Smooth muscle cell of the brain vasculature (primary cell): ENCODE results near the gene PDE6C.
"Not testable (repeated sequence)": the region's sequence is repeated elsewhere in the genome, so short reads cannot be mapped to it uniquely, and the experiment has no call there.

Experiments used
- DNase-seq: peaks from one replicate; pipeline ENCODE4 v3.0.0-alpha.2; 2012; ENCODE audit warnings: low read depth, low spot score

Gene PDE6C

DNA sequence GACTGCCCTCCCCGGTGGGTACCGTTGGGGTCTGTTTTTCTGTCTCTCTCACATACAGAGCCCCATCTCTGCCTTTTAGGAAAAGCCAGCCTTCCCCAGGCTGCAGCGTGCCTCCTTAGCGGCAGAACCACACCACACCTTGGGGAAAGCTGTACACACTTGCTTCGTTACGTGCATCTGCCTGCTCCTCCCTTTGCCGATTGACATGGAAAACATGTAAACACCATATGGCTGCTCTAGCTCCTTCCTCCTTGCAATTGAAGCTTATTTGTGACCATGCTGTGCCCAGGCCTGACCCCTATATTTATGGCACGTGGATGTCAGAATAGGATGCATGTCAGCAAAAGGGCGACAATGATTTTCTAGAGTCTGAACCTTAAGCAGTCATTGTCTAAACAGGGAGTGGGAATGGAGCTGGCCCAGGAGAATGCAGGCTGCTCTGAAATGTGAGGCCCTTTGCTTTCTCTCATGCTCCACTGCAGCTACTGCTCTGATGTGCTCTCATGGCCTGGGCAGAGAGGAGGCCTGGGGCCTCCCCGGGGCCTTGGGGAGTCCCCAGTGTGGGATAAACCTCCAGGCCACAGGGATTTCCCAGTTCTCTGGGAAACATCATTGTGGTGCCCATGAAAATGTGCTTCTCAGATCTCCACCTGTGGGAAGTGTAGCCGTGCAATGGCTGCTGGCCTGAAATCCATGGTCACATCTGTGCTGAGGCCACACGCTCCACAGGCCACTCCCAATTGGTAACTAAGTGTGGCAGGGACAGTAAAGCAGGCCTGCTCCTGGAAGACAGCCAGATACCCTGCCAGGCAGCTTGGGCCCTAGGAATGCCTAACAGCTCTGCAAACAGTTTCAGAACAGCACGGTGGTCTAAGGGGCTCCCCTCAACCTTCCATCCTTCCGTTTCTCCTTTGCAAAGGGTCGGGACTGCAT is 18.6 kb downstream of the PDE6C start:
- DNase-seq, result no peak

DNA sequence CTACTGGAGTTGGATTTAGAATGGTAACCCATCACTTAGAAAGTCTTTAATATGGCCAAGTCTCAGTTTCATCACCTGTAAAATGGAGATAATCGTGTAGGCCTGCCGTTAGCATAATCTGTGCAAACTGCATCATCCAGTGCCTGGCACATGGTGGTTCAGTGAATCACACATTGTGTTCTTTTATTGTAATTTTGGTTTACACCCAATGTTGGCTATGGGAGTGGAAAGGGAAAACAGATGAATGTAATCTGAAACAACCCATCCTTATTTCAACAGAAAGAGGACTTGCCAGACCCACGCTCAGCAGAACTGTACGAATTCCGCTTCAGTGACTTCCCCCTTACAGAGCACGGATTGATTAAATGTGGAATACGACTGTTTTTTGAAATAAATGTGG is 27.5 kb downstream of the PDE6C start:
- DNase-seq, result no peak

DNA sequence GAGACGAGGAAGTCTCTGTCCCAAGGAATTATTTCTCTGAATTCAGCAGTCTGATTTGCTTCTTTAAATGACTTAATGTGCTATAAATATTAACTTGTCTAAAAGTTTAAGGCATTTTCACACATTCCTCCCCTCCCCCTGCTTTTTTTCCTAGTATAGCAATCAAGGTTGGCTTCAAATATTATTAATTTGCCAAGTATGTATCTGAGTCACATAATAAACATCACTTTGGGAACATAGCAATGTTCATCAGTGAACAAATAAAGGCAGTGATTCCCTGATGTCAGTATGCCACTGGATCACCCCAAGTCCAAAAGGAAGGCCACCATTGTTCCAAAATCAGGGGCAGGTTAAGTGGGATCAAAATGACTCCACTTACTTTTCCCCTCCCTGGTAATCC is 40.5 kb downstream of the PDE6C start:
- no peak for DNase-seq

DNA sequence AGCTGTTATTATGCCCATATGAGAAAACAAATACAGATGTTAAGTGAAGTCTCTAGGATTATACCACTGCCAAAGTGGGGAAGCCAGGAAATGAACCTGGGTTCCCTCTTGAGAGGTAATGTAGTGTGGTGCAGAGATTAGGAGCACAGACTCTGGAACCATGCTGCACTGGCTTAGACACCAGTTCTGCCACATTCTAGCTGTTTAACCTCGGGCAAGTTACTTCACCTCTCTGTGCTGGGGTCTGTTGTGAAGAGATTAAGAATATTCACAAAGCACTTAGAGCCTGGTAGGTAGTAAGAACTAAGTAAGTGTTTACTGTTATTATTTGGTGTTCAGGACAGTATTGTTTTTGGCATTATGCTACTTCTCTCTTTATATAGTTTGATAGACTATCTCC is 41.9 kb downstream of the PDE6C start:
- DNase-seq, result no peak

DNA sequence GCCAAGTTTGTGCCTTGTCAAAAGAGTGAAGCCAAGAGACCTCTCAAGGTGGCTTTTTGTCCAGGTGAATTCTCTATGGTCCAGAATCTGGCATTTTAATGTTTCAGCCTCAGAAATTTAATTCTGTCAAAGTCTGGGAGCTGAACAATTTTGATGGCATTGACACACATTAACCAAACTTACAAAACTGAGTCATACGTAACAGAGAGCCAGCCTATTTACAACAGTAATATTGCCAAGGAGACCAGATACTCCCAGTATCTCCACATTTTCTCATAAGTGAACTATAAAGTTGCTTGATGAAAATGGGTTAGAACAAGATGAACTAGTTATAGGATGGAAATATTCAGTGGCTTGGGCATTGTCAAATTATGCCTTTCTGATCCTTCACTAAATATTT is 43.8 kb downstream of the PDE6C start:
- DNase-seq, result no peak

DNA sequence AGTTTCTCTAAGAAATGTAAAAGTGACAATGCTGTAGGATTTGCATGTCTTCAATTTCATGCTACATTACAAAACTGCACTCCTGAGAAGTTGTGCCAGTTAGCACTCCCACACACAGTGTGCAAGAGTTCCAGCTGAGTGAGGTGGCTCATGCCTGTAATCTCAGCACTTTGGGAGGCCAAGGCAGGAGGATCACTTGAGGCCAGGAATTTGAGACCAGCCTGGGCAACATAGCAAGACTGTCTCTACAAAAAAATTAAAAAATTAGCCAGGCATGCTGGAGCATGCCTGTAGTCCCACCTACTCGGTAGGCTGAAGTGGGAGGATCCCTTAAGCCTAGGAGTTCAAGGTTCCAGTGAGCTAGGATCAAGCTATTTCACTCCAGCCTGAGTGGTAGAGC is 45.4 kb downstream of the PDE6C start:
- no peak for DNase-seq

DNA sequence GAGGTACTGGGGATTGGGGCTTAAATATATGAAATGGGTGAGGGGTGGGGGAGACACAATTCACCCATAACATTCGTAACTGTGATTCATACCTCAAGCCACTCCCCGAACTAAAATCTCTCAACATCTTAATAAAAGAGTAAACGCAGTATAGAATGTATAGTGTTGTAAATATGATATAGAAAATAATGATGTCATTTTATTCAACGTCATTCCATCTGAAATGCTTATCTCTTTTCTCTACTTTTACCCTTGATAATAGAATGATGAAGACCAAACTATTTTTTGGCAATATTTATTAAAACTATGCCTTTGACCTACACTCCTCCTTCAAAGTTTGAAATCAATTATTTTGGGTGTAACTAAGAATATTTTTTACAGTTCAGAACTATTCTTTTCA is 53.7 kb downstream of the PDE6C start:
- DNase-seq, result no peak

DNA sequence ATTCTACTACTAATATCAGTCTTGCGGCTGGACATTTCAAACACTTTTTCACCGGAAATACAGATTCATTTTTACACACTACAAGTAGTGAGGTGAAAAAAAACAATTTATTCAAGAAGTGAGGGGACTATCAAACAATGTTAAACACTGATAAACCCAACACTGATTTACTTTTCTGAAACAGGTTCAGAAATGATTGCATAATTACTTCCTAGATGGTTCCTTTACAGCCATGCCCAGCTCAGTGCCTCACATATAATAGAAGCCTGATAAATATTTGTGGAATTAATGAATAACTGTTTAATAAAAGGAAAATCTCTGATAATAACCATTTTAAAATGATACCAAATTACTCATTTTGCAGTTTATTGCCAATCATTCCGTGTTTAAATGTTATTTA is 55.5 kb downstream of the PDE6C start:
- no peak for DNase-seq

DNA sequence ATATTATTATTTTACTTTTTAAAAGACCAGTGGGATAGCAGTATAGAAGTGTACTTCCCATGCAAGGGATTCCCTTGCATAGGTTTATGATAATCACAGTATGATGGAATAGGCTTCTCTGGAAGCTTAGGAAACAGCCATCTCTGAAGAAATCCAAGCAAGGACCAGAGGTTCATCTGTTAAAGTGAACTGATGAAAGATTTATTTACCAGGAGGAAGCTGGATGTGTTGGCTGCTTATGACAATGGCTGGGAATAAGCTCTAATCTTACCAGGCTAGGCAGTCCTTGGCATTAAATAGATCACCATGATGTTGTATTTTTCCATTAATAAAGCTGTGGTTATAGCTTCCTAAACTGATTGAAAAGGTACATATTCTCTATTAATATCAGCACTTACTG is 58.0 kb downstream of the PDE6C start:
- no peak for DNase-seq

DNA sequence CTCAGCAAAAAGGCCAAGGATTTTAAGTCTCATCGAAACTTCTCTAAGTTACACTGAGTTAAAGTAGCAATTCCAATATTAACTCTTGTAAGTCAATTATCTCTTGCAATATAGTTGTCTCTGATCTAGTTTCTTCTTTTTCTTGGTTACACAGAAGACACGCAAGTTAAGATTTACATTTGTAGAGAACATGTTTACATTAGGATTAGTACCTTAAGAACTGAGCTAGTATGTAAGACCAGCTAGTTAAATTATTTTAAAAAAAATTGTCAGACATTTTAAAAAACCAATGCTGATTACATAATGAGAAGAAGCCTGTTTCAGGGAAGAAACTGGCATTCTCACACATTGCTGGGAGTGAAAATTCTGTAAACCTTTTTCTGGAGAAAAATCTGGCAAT is 58.7 kb downstream of the PDE6C start:
- DNase-seq, result no peak

DNA sequence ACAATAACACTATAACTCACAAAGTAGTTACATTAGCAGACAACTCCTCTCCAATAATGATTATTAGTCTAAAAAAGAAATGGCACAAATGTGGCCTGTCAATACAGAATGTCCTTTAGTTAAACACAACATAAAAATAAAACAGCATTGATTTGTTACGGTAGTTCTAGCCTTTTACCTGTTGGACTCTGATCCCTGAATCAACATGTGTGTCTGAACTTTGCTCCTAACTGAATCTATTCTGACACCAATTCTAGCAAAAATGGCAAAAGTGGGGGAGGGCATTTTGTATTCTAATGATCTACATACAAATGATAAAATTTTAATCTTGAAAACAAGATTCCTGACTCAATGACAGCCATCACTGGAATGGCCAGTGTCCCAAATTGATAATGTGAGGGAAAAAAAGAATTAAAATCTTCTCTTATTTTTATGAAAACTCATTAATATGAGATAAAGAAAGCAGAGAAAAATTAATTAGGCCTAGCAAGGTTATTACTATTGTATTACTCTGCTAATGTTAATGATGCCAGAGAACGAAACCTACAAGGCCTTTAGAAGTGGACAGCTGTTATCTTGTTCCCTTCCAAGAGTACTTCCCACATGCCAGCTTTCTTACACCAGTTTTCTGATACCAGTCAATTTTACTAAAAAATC is 59.8 kb downstream of the PDE6C start:
- DNase-seq, result no peak

DNA sequence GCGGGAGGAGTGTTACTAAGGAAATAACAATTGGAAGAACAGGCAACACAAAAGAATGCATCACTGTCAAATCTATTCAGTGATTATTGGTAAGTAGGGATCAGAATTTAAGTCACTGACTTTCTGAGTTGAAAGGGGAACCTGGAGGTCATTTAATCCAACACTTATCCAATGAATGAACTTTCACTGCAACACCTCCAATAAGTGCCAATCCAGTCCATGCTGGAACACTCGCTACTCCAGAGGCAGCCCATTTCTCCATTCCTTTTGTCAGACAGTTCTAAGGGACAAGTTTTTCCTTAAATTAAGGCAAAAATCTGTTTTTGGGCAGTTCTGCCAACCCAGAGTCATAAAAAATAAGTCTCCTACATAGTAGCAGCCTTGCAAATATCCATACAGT is 60.6 kb downstream of the PDE6C start:
- no peak for DNase-seq

DNA sequence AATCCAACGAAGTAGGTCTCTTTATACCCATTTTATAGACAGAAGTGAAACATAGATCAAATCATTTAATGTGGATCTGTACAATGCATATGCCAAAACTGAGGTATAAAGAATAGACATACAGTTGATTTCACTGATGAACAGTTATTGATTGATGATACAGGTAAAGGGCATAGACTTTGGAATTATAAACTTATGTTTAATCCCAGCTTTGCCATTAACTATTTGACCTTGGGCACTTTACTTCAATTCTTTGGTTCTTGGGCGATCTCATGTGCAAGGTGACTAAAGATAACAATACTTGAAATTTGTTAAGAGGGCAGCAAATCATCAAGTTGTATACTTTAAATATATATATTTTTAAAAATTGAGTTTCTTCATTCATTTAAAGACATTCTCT is 61.5 kb downstream of the PDE6C start:
- no peak for DNase-seq

DNA sequence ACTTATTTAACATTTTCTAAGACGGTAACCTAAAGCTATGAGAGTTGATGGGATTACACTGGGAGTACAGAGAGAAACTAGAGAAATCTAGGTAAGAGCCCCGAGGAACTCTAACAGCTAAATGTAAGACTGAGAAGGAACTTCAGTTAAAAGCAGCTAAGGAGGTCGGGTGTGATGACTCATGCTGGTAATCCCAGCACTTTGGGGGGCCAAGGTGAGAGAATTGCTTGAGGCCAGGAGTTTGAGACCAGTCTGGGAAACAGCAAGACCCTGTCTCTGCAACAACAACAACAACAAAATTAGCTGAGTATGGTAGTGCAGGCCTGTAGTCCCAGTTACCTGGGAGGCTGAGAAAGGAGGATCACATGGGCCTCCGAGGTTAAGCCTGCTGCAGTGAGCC is 66.0 kb downstream of the PDE6C start:
- no peak for DNase-seq

DNA sequence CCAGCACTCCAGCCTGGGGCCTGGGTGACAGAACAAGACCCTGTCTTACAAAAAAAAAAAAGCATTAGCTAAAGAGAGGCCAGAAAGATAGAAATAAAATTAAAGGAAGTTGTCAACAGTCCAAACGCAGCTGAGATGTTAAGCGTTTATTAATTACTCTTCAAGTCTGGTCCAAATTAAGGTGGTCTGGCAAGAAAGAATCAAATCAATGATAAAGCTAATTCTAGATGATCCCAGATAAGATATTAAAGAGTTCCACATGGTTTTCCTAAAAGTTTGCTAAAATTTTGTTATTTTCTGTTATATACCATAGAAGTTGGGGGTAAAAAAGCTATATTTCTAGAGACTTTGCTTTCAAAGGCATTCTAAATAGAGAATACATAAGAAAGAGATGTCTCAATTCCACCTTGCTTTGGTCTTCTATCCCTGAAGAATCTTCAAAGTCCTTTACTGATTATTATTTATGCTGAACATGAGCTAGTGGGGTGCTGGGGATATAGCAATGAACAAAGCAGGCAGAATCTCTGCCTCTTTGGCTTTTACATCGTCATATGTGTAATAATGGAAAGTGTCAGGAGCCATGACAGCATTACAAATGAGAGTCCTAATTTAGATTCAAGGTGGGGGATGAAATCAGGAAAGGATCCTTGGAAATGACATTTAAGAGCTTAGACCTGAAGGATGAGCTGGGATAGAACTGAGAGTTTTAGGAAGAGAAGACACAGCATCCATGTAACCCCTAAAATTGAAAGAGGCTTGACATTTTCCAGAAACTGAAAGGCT is 66.7 kb downstream of the PDE6C start:
- DNase-seq, result no peak

DNA sequence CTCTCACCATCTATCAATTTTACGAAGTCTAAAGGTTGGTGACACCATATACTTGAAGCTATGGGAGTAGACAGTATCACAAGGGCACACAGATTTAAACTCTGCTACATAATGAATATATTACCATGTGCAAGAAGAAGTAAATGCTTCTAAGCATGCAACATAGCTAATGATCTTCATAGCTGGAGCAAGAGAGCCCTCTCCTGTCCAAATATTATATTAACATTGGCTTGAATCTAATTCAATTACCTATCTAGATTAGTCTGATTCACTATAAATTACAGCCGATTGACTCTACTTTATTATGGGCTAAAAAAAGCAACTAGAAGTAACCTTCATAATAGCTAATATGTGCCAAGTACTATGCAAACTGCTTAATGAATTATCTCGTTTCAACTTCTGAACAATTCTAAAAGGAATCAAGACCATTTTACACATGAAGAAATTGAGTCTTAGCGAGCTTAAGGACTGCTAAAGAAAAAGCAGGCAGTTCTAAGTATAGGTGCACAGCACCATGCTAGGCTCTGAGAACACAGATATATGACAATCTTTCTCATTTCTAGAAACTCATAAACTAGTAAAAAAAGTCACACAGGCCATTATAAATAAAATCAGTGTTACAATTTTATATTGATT is 68.2 kb downstream of the PDE6C start:
- no peak for DNase-seq

DNA sequence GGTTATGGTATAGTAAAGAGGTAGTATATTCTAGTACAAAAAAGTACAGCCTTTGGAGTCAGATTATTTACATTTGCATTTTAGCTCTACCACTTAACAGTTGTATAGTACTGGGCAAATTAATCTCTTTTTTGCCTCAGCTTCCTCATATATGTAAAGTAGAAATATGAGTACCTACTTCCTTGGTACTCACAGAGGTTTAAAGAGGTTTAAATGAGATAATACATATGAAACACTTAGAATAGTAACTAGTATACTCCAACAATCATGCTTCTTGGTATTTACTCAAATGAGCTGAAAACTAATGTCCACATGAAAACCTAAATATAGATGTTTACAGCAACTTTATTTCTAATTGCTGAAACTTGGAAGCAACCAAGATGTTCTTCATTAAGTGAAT is 75.4 kb downstream of the PDE6C start:
- no peak for DNase-seq

DNA sequence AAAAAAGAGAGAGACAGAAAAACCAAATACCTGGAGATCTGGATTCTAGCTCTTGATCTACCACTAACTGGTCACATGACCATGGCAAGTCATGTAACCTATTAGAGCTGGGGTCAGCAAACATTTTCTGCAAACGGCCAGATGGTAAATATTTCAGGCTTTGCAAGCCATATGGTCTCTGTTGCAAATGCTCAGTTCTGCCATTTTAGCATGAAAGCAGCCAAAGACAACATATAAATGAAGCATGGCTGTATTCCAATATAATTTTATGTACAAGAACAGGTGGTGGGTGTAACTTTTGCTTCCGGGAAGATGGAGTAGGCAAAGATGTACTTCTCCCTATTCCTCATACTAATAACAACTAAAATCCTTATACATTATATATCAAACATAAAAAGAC is 83.4 kb downstream of the PDE6C start:
- DNase-seq, result no peak

DNA sequence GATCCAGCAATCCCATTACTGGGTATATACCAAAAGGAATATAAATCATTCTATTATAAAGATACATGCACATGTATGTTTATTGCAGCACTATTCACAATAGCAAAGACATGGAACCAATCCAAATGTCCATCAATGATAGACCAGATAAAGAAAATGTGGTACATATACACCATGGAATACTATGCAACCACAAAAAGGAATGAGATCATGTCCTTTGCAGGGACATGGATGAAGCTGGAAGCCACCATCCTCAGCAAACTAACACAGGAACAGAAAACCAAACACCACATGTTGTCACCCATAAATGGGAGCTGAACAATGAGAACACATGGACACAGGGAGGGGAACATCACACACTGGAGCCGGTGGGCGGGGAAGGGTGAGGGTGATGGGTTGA is 84.2 kb downstream of the PDE6C start:
- DNase-seq, result not testable (repeated sequence)

DNA sequence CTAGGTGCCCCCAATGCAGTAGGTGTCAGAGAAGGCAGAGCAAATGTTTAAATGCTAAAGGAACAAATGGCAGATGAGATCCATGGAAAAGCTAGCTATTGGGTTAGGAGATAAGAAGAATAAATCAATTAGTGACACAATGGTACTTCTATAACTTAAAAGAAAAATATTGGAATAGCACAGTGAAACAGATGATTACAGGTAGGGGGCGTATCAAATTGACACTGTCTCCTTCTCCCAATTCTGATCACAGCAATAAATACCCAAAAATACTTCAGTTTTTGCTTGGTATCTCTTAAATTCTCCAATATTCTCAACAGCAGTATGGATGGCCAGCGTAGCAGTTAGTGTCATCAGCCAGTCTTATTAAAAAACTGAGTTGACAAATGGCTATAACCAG is 84.9 kb downstream of the PDE6C start:
- DNase-seq, result no peak

DNA sequence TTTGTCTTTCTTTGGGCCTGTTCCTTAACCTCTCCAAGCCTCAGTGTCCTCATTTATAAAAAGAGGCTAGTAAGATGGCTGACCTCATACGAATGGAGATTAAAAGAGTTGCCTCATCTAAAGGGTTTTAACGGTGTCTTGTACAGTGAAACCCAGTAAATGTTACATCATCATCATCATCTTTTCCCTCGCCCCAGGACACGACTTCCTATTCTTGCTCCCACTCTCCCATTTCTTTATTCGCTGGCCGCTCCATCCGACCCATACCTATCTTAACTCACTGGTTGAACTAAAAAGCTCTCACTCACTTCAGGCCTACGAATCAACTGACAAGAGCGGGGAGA is 89.5 kb downstream of the PDE6C start:
- DNase-seq, result no peak
